ENCODE results near the gene FETUB. TPM values are rescaled to one million over a fixed set of nuclear protein-coding genes. Genes with fewer than 3 reads are reported as not detected.

FETUB gene
- total RNA-seq, 2 donors from 2014 or later, result not detected

DNA sequence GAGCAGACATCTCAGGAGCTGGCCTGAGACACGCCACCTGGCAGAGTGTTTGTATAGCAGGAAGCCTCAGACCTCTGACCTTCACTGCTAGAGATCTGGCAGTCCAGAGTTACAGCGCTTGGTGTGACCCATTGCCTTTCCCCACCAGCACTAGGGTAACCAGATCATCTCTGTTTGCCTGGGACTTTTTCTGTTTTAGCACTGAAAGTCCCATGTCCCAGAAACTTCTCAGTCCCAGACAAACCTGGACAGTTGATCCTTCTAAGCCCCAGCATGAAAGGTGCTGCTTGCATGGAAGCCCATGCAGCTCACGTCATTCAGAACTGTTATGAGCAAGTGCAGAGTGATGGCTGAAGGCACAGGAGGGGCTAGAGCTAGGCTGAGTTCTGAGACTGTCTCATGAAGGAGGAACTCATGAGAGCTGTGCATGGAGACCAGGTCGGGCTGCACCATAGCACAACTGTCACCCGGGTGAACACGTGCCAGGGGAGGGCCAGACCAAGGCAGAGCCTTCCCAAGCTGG is 45.5 kb upstream of the FETUB start:
- Histone ChIP-seq H3K27me3 (replicated peaks; ENCODE audit: insufficient read depth) (no peaks in the 10 kb centered on the region), H3K4me1 (replicated peaks) (no peaks in the 10 kb centered on the region), H3K4me3 (no peak overlapping the region), H3K27ac (no peak overlapping the region), H3K36me3 (no peaks in the 10 kb centered on the region), H3K9me3 (no peaks in the 10 kb centered on the region)
- no peak for DNase-seq (ENCODE audit: low spot score)
- TF ChIP-seq POLR2A (IDR thresholded peaks at IDR 0.05) (no peak), POLR2AphosphoS5 (IDR thresholded peaks at IDR 0.05) (no peak)
- TF ChIP-seq, protein P1, sequence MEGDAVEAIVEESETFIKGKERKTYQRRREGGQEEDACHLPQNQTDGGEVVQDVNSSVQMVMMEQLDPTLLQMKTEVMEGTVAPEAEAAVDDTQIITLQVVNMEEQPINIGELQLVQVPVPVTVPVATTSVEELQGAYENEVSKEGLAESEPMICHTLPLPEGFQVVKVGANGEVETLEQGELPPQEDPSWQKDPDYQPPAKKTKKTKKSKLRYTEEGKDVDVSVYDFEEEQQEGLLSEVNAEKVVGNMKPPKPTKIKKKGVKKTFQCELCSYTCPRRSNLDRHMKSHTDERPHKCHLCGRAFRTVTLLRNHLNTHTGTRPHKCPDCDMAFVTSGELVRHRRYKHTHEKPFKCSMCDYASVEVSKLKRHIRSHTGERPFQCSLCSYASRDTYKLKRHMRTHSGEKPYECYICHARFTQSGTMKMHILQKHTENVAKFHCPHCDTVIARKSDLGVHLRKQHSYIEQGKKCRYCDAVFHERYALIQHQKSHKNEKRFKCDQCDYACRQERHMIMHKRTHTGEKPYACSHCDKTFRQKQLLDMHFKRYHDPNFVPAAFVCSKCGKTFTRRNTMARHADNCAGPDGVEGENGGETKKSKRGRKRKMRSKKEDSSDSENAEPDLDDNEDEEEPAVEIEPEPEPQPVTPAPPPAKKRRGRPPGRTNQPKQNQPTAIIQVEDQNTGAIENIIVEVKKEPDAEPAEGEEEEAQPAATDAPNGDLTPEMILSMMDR (IDR thresholded peaks at IDR 0.05), result no peak
- WGBS, result 75% methylated on average over 6 of the region's 6 CpGs
- intact Hi-C loops (cut with DNase I), result no loop called here

DNA sequence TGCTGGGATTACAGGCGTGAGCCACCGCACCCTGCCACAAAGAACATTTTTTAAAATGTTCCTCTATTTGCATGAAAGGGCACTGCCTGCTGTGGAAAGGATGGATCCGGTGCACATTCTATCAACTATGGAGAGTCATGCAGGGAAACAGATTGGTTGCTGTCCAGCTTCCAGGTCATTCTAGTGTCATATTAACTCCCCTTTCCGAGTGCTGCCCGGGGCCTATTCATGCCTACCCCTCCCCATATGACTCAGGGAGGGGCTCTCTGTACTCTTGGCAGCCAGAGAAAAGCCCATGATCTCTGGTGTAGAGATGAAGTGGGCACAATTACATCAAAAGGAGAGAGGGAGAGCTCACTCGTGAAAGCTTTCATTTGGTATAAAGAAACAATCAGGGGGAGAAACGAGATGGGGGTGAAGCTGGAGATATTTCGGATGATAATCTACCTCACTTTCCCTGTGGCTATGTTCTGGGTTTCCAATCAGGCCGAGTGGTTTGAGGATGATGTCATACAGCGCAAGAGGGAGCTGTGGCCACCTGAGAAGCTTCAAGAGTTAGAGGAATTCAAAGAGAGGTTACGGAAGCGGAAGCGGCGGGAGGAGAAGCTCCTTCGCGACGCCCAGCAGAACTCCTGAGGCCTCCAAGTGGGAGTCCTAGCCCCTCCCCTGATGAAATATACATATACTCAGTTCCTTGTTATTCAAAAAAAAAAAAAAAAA is 43.5 kb upstream of the FETUB start:
- DNase-seq (ENCODE audit: low spot score), result no peak
- intact Hi-C loops (cut with DNase I), result no loop called here
- no peaks in the 10 kb centered on the region for H3K9me3 ChIP-seq
- H3K27ac ChIP-seq, result no peak overlapping the region
- H3K4me3 ChIP-seq, result no peak overlapping the region
- H3K4me1 ChIP-seq (replicated peaks), result no peaks in the 10 kb centered on the region
- TF ChIP-seq, protein P1 (IDR thresholded peaks at IDR 0.05), result no peak
- no peak for TF ChIP-seq POLR2A (IDR thresholded peaks at IDR 0.05)
- 48% methylated on average over 17 of the region's 17 CpGs for WGBS
- no peaks in the 10 kb centered on the region for H3K27me3 ChIP-seq (replicated peaks; ENCODE audit: insufficient read depth)
- no peaks in the 10 kb centered on the region for H3K36me3 ChIP-seq

DNA sequence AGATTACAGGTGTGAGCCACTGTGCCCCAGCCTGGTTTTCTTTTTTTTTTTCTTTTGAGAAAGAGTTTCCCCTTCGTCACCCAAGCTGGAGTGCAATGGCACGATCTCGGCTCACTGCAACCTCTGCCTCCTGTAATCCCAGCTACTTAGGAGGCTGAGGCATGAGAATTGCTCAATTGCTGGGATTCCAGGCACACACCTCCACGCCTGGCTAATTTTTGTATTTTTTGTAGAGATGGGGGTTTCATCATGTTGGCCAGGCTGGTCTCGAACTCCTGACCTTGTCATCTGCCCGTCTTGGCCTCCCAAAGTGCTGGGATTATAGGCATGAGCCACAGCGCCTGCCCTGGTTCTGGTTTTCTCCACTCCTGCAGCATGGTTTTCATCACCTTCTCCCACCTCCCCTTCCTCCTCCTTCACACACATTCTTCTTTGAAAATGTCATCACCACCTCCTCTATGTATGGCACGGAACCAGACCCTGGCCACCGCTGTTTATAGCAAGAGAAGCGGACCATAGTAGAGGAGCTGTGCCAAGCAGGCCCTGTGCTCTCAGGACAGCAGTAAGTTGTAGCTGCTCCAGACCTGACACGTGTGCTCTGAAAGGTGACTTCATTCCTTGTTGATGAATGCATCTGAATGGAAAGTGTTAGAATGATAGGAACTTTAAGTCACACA is 42.0 kb upstream of the FETUB start:
- Histone ChIP-seq H3K36me3 (no peaks in the 10 kb centered on the region), H3K9me3 (no peaks in the 10 kb centered on the region), H3K4me3 (no peak overlapping the region), H3K27ac (no peak overlapping the region), H3K27me3 (replicated peaks; ENCODE audit: insufficient read depth) (no peaks in the 10 kb centered on the region), H3K4me1 (replicated peaks) (no peaks in the 10 kb centered on the region)
- DNase-seq (ENCODE audit: low spot score), result no peak
- 69% methylated on average over 11 of the region's 11 CpGs for whole genome bisulfite sequencing
- intact Hi-C loops (cut with DNase I), result no loop called here
- TF ChIP-seq POLR2A (IDR thresholded peaks at IDR 0.05) (no peak), POLR2AphosphoS5 (IDR thresholded peaks at IDR 0.05) (no peak)
- TF ChIP-seq, protein P1 (IDR thresholded peaks at IDR 0.05), result no peak

DNA sequence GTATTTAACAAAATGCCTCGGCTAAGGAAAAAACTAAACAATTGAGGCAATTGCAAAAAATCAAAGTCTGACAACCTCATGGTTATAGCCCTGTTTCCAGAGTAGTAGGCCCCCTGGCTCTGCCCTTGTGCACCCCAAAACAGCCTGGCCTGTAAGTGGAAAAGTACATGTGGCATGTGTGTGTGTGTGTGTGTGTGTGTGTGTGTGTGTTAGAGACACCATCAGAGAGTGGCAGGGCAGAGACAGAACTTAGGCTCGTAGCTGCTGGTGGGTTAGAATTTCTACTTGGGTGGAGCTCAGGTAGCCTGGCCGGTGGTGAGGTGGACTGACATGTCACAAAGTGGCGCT is 41.4 kb upstream of the FETUB start:
- no peaks in the 10 kb centered on the region for H3K36me3 ChIP-seq
- H3K27ac ChIP-seq, result no peak overlapping the region
- WGBS, result 87% methylated on average over 4 of the region's 4 CpGs
- H3K4me1 ChIP-seq (replicated peaks), result no peaks in the 10 kb centered on the region
- H3K4me3 ChIP-seq, result no peak overlapping the region
- H3K27me3 ChIP-seq (replicated peaks; ENCODE audit: insufficient read depth), result no peaks in the 10 kb centered on the region
- intact Hi-C loops (cut with DNase I), result no loop called here
- DNase-seq (ENCODE audit: low spot score), result no peak
- H3K9me3 ChIP-seq, result no peaks in the 10 kb centered on the region
- TF ChIP-seq, protein P1 (IDR thresholded peaks at IDR 0.05), result no peak
- no peak for TF ChIP-seq POLR2A (IDR thresholded peaks at IDR 0.05)
- no peak for TF ChIP-seq POLR2AphosphoS5 (IDR thresholded peaks at IDR 0.05)
